Medulla oblongata (tissue), 1 donor: Measurements from ENCODE around the gene THG1L.
"Not testable (repeated sequence)": the region's sequence is repeated elsewhere in the genome, so short reads cannot be mapped to it uniquely, and the experiment has no call there.

Experiments
- DNase-seq: peaks from one replicate; pipeline ENCODE4 v3.0.0-alpha.2; 2015; ENCODE audit errors: extremely low spot score

Gene THG1L

GRCh38 chr5:157727858-157728257, 3.4 kb upstream of the THG1L start:
- DNase-seq = not testable (repeated sequence)

GRCh38 chr5:157729858-157730257, 1.4 kb upstream of the THG1L start:
- DNase-seq = no peak

- DNase-seq = no peak
Measured at GRCh38 chr5:157730900-157731271, 334 bp upstream of the THG1L start.

- no peak for DNase-seq
Measured at GRCh38 chr5:157732130-157732514, 902 bp downstream of the THG1L start.

- no peak for DNase-seq
Measured at GRCh38 chr5:157732596-157733262, 1.5 kb downstream of the THG1L start.

- DNase-seq = no peak
Measured at GRCh38 chr5:157734436-157734835, 3.2 kb downstream of the THG1L start.

GRCh38 chr5:157735991-157736390, 4.8 kb downstream of the THG1L start:
- DNase-seq = no peak

- no peak for DNase-seq
Measured at GRCh38 chr5:157739388-157740228, 8.4 kb downstream of the THG1L start.

- DNase-seq = no peak
Measured at GRCh38 chr5:157740229-157740610, 9.0 kb downstream of the THG1L start.

- no peak for DNase-seq
Measured at GRCh38 chr5:157741131-157741530, 9.9 kb downstream of the THG1L start.

GRCh38 chr5:157743163-157744050, 12.2 kb downstream of the THG1L start, which contains the start of gene LSM11:
Gene LSM11 (plus strand): TSS chr5:157743712. CDS start chr5:157743751, 39 bp downstream.
- peak; percentile 90 for DNase-seq

GRCh38 chr5:157744051-157745011, 13.1 kb downstream of the THG1L start:
- DNase-seq = no peak

GRCh38 chr5:157745041-157745456, 13.8 kb downstream of the THG1L start:
- DNase-seq = no peak

GRCh38 chr5:157747173-157747740, 16.0 kb downstream of the THG1L start:
- no peak for DNase-seq

GRCh38 chr5:157747766-157748700, 16.8 kb downstream of the THG1L start:
- DNase-seq = no peak

- no peak for DNase-seq
Measured at GRCh38 chr5:157748760-157749461, 17.7 kb downstream of the THG1L start.

GRCh38 chr5:157749462-157749799, 18.2 kb downstream of the THG1L start:
- no peak for DNase-seq

GRCh38 chr5:157750320-157750719, 19.1 kb downstream of the THG1L start:
- DNase-seq = no peak

- DNase-seq = no peak
Measured at GRCh38 chr5:157756122-157756521, 24.9 kb downstream of the THG1L start.
